Fibroblast of peridontal ligament (primary cell): ENCODE measurements around the gene KCTD5.
"Not testable (repeated sequence)": the region's sequence is repeated elsewhere in the genome, so short reads cannot be mapped to it uniquely, and the experiment has no call there.

Experiments used
- DNase-seq: peaks from one replicate; pipeline ENCODE4 v3.0.0-alpha.2; 2010; ENCODE audit errors: extremely low read depth

KCTD5 gene

DNA sequence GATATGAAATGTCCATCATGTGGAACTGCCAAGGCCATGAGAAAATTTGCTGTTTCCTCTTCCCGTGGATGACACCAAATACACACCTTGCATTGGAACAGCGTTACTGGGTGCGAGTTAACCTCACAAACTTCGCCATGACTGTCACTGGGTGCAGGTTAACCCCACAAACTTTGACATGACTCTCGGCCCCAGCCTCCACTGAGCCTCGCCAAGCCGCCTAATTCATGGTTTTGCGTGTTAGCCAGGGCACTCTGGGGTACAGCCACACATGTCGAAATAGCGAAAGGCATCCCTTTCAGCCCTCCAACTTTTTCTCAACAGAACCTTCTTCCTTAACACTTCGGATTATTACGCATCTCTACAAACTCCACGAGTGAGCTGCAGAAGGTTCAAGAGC is 10.6 kb upstream of the KCTD5 start:
- no peak for DNase-seq

DNA sequence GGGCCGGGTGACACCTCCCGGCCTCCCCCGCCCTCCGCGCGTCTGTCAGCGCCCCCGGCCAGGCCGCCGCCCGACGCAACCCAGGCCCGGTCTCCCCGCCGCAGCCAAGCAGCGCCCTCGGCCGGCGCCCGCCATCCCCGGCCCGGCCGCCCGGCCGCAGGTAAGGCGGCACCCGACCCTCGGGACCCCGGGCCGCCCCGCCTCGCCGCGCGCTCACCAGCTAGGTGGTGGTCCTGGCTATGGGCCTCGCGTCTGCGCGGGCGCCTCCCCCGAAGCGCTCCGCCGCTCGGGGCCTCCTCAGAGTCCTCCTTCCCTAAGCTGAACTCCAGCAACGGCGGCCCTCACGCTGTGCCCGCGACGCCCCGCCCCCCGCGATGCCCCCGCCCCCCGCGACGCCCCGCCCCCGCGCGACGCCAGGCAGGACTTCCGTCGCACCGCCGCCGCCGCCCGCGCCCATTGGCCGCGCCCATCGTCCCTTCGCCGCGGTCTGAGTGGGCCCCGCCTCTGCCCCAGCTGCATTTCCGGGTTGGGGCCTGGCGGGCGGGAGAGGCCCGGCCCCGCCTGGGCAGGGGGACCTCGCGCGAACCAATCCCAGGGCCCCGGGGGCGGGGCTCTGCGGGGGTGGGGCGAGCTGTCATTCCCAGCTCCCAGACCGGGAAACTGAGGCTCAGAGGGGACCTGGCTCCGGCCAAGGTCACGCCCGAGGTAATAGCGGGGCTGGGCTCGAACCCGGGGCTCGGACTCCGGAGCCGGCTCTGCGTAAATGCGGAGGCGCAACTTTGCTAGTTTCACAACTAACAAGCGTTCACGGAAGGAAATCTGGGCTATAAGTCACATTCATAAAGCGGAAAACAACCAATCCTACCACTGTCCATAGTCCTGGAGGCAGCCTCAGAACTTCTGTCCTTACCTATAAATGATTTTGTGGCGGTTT is 9.0 kb upstream of the KCTD5 start:
- DNase-seq = peak; percentile 83

DNA sequence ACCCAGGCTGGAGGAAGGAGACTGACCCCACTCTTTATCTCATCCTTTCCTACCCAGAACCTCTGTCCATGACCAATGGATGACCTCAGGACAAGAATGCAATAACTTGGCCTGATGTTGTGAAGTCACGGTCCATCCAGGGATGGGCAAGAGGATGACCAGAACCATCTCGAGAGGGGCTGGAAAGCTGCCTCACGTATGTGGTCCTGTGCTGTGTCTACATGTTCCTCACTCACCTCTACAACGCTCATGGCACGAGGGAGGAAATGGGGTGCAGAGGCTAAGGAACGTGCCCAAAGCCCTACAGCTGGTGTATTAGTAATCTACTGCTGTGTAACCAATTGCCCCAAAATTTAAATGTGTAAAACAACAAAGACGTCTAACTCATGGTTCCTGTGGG is 7.3 kb upstream of the KCTD5 start:
- no peak for DNase-seq

DNA sequence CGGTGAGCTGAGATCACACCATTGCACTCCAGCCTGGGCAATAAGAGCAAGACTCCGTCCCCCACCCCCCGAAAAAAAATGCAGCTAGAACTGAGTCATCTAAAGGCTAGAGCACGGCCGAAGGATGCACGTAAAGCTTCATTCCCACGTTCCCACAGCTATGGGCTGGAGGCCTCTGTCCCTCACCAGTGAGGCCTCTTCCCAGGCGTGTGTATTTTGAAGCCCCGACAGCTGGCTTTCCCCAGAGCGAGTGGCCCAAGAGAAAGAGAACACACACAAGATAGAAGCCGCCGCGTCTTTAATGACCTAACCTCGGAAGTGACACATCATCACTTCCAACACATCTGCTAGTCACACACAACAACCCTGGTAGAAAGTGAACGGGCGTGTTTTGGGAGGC is 6.6 kb upstream of the KCTD5 start:
- DNase-seq = no peak

DNA sequence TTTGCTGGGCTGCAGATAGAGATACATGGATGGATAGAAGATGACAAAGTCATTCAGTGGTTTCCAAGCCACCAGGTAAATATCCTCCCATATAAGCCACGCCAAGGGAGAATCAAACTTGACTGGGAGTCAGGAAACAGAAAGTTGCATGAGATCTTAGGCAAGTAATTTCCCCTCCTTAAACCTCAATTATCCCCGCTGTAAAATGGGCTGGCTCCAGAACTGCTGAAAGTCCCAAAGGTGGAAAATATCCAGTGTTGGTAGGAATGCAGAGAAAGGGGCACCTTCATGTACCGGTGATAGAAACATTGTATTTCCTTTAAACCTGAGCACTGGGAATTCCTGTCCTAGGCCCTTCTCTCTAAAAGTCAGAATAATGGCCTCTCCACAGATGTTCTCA is 5.4 kb upstream of the KCTD5 start:
- DNase-seq = not testable (repeated sequence)

DNA sequence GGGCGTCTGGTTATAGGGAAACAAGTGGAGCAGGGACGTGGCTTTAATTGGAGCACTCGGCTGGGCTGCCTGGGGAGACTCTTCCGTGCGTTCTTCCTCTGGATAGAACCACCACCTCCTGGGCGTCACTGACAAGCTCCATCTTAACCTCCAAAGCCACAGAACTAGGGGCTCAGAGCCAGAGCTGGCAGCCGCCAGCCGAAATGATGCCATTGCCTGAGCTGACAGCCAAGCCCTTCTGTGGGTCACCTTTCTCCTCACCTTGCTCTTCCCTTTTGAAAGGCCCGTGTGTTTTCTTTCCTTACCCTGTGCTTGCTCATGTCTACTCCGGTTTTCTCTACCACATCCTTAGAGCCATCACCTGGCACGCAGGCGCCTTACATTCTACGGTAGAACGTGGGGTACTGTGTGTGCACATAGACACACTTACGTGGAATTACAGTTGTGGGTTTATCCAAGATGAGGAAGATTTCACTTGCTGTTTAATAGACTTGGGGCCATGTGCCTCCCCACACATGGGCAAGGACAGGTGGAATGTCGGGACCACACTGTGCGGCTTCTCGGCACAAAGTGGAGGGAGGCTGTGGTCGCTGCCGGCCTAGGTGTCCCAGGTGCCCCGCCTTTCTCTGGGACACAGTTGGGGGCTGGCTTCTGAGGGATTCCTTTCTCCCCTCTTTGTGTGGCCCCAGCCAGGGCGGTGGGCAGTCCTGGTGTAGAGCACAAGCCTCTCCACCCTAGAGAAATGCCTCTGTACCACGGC is 3.9 kb upstream of the KCTD5 start:
- DNase-seq = not testable (repeated sequence)

DNA sequence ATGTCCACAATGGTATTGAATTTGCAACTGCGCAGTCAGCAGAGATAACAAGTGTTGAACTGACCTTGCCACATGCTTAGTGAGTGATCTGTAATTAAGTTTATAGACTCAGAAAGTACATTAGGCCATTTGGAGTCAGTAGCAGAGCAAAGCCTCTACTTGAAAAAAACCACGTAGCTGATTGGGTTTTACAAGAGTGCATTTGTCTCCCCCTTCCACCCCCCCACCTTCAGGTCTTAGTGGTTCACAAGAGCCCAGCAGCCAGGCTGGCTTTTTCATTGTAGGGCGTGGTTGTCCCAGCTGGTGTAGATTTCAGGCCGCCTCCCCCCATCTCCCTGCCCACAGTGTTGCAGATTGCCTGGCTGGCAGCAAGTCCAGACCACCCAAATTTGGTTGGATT is 2.4 kb upstream of the KCTD5 start:
- not testable (repeated sequence) for DNase-seq

DNA sequence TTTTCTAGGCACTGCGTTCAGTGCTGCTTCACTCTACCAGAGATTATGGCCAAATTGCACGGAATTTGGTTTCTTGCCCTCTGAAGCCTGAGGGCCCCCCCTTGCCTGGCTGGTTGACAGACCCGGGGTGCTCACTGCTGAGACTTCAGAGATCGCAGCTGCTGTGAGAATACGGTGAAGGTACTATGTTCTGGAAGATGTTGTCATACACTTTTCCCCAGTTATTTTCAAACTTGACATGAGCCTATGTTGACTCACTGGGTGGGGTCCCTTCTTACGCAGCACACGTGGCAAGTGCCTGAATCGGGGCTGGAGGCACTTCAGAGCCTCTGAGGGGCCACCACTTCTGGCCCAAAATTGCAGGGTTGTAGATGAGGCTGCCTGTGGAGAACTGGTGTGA is 2.0 kb upstream of the KCTD5 start:
- not testable (repeated sequence) for DNase-seq

DNA sequence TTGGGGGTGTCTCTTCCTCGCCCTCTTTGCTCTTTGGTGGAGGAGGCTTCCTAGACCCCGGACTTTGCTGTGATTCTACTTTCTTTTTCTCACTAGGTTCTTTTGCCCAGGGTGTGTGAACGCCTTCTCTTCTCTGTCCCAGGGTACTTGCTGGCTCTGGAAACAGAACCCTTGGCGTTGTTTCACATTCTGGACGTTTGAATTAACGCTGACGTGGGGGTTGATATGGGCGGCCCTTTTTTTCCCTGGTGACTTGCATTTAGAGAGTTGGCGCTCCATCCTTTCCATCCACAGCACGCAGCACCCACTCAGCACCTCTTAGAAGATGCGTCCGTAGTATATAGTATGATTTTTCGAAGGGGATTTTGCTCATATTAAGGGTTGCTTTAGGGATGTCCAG is 718 bp downstream of the KCTD5 start:
- peak; percentile 40 for DNase-seq

DNA sequence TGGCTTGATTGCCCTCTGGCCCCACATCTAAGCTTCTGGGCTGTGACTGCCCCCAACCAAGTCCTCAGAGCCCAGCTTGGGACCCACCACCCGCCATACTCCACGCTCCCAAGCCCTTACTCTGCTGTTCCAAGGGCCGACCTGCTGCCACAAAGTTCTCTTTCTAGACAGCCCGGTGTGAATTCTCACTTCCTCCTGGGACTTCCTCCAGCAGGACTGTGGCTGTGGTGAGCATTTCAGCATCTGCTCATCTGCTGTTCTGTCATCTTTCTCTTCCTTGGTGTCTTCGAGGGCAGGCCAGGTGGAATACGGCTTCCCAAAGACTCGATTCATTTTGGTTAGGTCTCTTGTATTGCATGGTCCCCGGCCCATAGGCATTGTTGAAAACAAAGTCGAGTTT is 3.8 kb downstream of the KCTD5 start:
- not testable (repeated sequence) for DNase-seq

DNA sequence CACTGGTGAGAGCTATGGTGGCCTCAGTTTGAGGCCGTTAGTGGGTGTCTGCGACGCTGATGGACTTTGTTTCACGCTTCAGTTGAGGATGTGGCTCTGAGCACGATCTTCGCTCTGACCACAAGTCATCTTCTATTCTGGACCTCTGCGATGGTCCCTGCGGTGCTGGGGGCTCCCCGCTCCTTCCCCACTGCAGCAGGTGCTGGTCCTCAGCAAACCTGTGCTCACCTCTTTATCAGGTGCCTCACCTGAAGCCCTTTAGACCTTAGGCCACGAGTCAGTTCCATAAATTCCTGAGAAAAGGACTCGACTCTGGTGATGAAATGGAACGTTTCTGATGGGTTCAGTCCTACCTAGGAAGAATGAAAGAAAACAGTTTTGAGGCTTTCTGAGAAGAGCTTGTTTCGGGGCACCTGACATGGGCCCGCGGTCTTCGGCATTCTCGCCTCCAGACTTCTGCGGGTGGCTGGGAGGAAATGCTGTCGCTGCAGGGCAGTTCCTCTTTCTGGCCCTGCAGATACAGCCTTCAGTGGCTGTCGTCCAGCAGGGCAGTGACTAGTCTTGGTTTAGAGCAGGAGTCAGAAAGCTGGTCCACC is 4.7 kb downstream of the KCTD5 start:
- no peak for DNase-seq

DNA sequence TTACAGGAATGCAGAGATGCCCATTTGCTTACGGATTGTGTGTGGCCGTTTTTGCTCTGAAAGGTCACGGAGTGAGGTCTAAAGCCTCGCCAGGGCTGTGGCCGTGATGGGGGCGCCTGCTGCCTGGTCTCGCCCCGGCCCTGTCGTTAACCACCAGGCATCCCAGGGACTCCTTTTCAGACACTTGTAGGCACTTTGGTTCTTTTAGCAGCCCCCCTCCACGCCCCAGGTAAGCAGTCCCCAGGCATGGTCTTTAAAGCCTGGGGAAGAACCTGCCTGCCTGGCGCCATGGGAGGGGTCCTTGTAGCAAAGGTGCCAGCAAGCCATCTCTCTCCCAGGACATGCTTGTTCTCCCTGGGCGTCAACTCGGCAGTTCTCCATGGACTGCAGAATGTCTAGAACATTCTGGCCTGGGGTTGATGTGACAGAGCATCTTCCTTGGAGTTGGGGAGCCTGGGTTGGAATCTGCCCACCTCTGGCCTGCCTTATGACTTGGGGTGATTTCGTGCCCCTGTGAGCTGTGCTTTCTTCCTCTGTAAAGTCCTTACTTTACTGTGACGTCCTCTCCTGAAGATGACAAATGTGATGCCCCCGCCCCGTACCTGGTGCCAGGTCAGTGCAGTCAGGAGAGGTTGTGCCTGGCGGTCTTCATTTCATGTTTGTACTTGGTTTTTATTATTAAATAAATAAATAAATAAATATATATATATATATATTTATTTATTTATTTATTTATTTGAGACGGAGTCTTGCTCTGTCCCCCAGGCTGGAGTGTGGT is 5.4 kb downstream of the KCTD5 start:
- no peak for DNase-seq

DNA sequence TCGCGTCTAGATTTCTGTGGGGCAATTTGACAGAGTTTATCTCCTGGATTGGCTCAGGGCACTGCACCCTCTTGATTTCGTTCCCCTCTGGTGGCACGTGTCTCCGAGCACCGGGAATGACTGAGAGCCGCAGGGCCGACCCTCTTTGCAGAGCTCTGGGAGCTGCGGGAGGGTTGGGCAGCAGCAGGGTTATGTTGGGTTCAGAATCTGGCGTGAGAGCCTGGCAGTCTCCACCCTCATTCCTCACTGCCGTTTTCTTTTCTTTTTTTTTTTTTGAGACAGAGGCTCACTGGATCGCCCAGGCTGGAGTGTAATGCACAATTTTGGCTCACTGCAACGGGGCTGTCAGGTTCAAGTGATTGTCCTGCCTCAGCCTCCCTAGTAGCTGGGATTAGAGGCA is 7.1 kb downstream of the KCTD5 start:
- not testable (repeated sequence) for DNase-seq

DNA sequence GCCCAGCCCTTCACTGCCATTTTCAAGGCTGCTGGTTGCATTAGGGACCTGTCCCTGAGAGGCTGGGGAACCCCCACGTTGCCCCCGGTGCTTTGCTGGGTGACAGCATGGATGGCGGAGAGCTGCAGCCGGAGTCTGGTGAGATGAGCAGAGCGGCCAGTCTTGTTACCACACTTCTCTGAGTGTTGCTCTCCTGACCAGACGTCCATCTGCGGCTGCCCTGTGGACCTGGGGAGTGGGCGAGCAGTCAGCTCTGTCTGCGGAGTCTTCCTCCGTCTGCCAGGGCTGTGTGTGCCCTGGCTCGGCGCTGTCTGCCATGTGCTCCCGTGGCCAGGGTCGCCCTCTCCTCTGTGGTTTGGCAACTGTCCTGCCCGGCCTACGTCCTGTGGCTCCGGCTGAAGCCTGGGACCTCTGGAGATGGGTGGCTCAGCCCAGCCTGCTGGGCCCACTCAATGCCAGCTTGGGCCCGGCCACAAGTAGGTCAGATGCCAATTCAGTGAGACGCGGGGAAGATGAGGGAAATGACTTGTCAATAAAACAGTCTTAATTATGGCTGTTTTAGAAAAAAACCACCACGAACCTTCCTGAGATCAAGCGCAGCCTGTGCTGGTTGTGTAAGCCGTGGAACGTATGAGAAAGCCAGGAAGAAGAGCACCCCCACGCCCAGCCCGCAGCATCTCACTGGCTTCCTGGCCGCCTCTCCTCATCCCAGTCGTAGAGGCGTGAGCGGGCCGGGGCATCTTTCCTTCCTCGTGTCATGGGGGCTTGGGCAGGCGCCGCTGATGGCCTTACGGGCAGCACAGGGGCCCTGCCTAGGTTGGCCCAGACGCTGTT is 7.9 kb downstream of the KCTD5 start:
- DNase-seq = no peak

DNA sequence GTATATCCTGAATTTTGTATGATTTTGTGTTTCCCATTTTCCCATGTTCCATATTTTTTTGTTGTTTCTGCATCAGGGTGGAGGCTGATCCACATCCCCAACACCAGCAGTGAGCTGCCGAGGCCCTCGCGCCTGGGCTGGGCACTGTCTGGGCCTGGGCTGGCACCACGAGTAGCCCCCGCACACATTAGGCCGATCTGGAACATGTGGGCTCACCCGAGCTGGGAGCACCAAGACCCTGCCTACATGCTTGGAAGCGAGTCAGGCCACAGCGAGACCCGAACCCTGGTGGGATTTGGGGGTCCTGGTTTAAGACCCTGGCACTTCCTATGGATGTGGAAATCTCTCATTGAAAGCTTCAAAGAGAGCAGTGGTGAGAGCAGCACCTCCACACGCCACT is 8.5 kb downstream of the KCTD5 start:
- DNase-seq = no peak

DNA sequence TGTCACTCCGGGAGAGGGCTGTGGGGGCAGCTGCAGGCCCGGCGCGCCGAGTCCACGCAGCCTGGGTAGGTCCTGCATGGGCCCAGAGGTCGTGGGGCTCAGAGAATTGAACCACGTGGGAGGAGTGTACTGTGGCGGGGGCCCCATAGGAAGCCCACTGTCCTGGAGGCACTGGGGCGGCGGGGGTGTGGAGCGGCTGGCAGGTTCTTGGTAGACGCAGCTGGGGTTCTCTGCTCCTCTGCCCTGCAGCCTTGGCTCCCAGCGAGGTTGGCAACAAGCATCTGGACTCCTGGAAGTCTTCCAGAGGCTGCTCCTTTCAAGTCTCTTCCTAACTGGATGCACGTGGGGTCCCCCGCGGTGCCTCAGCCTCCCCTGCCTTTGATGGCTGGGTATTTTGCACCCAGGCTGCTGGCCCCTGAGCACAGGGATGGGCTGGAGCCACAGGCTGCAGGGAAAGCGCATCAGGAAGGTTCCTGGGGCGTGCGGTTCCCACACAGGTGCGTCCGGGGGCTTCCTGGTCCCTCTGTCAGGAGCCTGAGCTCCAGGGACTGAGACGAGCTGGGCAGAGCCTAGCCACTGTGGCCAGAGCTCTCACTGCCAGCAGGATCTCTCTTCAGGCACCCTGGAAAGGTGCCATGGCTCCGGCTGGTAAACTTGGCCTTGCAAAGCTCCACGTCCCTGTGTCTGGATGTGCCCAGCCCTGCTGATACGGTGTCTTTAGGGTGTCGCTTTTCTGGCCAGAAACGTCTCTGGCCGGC is 9.3 kb downstream of the KCTD5 start:
- no peak for DNase-seq

DNA sequence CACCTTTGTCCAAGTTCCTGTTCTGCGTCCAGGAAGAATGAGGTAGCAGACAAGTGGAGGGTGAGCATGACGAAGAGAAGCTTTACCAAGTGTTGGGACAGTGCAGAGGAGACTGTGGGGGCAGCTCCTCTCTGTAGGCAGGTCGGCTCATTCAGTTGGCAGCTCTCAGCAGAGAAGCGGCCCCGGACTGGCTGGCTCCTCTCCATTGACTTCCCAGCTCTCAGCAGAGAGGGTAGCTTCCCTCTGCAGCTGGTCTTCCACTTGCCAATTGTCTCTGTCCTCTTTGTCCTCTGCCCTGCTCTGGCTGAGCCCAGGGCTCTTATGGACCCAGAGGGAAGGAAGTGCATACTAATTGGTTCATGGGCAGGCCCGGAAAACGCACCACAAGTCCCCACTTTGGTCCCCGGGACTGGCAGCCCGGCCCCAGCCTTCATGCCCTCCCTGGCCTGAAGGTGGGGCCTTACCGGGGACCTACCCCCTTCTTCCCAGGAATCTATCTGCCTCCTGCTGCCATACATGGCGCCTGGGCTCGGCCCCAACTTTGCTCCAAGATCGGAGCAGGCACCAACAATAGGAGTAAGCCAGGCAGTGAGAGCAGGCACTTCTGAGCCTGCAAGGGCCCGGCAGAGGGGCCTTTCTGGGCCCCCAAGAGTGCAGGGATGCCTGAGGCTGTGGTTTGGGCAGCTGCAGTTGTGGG is 10.1 kb downstream of the KCTD5 start:
- DNase-seq = no peak

DNA sequence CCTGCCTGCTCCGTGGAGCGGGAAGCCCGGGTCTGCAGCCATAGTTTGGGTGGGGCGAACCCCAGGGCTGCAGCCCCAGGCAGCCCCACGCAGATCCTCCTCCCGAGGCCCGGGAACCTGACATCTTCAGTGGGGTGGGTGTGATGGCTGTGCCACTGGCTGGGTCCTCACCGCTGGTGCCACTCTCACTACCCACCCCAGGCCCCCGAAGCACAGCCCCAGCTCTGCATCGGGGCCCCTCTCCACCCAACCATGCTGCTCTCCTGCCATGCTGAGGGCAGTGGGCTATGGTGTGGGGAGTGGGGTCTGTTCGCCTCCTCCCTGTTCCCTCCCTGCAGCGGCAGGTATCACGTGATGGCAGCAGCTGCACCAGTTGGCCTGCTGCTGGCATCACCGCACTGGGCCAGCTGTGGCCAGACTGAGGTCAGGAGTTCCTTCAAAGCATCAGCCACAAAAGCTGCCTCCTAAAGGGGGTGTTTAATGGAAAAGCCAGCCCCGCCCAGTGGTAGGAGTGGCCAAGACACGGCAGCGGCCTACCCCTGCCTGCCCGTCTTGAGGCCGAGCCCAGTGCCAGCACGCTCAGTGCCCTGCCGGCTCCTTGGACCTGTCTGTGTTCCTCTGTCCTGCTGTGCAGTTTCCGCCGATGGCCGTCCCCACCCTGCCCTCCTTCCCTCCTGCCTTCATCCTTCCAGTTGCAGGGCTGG is 10.8 kb downstream of the KCTD5 start:
- no peak for DNase-seq
